ENCODE measurements around the gene MYL6. TPM values are rescaled to one million over a fixed set of nuclear protein-coding genes. Genes with fewer than 3 reads are reported as not detected.

Gene MYL6
- total RNA-seq, 1 experiment from 2014 or later, result 554 TPM

DNA sequence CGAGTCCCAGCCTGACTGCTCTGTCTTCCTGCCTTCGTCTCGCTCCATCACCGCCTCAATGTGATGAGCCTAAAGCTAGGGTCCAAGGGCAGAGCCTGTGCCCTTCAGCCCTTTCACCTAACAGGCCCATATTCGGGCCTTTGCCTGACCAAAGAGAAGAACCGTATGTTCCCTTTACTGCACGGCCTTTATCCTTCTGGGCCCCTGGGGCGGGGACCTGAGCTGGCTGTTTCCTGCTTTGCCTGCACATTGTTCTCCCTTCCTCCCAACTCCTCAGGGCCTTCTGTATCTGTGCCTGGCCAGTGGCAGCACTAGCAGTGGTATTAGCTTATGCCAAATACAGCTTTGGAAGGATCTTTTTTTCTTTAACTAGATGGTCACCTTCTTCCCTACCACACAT, 14.3 kb upstream of the MYL6 start:
- no peak overlapping the region for H3K4me2 ChIP-seq (ENCODE audit: low read length)
- CTCF ChIA-PET, result no interaction called here

DNA sequence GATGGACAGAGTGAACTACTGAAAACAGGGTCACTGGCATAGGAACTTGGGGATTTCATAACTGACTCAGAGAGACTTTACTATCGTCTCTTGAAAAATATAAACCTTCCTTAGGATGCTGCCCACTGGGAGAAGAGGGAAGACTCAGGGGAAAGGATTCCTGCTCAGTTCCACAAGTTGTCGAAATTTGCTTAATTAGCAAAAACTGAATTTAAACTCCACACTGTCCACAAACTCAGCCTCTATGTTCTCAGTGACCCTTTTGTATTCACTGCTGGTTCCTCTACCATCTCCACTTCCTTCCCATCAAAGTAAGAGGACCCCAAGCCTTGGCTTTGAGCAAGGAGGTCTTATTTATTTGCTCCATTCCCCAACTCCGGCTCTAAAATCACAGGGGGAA, 12.9 kb upstream of the MYL6 start:
- no TSS peak for BruUV-seq (replicated peaks)
- H3K4me3 ChIP-seq (replicated peaks in 1 of 2; ENCODE audit: low read depth in 1 of 2, low read length in 2 of 2), result no peak overlapping the region
- H3K9me2 ChIP-seq (ENCODE audit: insufficient read depth), result no peaks in the 10 kb centered on the region
- H3K27me3 ChIP-seq (ENCODE audit: insufficient read depth, low read length), result no peaks in the 10 kb centered on the region
- peaks cover 30 to 34% of the 10 kb centered on the region in 2 experiments for H3K36me3 ChIP-seq (ENCODE audit: control insufficient read depth in 1 of 2, insufficient read depth in 2 of 2, low read length in 2 of 2)
- H3K4me2 ChIP-seq (ENCODE audit: low read length), result no peak overlapping the region
- DNase-seq (ENCODE audit: low read depth, low spot score) (no peak), ATAC-seq (no peak)
- no peak overlapping the region for H3K27ac ChIP-seq (ENCODE audit: low read depth, low read length)
- ChIA-PET CTCF (no interaction called here), POLR2A (interaction anchor here (3.8 kb wide), 1 partner anchor 17 kb away, joined by 14 read pairs; the partner anchor contains the start of gene ESYT1), RAD21 (ENCODE audit: low non-redundant PET in 1 of 2, low total read pairs in 2 of 2, uncharacterized antibody in 2 of 2, unreplicated experiment in 2 of 2) (no interaction called here)
- peaks cover 0 to 5% of the 10 kb centered on the region in 2 experiments; a peak in 2 of 4 replicates for H3K4me1 ChIP-seq (ENCODE audit: control insufficient read depth in 1 of 2, insufficient read depth in 2 of 2, low read length in 2 of 2)
- no peaks in the 10 kb centered on the region for H3K9me3 ChIP-seq (ENCODE audit: control insufficient read depth in 1 of 2, insufficient read depth in 1 of 2, low read depth in 1 of 2, low read length in 2 of 2)
- no peak overlapping the region for H2AFZ ChIP-seq (ENCODE audit: low read depth, low read length, poor library complexity, severe bottlenecking)
- H3K79me2 ChIP-seq (ENCODE audit: insufficient read depth, low read length), result no peaks in the 10 kb centered on the region
- intact Hi-C loops (cut with micrococcal nuclease), result no loop called here
- H3K9ac ChIP-seq (ENCODE audit: low read length), result no peak overlapping the region
- no peak for TF ChIP-seq ZFX (IDR thresholded peaks at IDR 0.05)
- TF ChIP-seq EZH2 (IDR thresholded peaks at IDR 0.05), result no peak
- TF ChIP-seq, protein P1, sequence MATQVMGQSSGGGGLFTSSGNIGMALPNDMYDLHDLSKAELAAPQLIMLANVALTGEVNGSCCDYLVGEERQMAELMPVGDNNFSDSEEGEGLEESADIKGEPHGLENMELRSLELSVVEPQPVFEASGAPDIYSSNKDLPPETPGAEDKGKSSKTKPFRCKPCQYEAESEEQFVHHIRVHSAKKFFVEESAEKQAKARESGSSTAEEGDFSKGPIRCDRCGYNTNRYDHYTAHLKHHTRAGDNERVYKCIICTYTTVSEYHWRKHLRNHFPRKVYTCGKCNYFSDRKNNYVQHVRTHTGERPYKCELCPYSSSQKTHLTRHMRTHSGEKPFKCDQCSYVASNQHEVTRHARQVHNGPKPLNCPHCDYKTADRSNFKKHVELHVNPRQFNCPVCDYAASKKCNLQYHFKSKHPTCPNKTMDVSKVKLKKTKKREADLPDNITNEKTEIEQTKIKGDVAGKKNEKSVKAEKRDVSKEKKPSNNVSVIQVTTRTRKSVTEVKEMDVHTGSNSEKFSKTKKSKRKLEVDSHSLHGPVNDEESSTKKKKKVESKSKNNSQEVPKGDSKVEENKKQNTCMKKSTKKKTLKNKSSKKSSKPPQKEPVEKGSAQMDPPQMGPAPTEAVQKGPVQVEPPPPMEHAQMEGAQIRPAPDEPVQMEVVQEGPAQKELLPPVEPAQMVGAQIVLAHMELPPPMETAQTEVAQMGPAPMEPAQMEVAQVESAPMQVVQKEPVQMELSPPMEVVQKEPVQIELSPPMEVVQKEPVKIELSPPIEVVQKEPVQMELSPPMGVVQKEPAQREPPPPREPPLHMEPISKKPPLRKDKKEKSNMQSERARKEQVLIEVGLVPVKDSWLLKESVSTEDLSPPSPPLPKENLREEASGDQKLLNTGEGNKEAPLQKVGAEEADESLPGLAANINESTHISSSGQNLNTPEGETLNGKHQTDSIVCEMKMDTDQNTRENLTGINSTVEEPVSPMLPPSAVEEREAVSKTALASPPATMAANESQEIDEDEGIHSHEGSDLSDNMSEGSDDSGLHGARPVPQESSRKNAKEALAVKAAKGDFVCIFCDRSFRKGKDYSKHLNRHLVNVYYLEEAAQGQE (IDR thresholded peaks at IDR 0.05; ENCODE audit: low read depth), result no peak
- TF ChIP-seq EZH2phosphoT487 (IDR thresholded peaks at IDR 0.05; ENCODE audit: borderline replicate concordance), result no peak
- TF ChIP-seq, protein P2, sequence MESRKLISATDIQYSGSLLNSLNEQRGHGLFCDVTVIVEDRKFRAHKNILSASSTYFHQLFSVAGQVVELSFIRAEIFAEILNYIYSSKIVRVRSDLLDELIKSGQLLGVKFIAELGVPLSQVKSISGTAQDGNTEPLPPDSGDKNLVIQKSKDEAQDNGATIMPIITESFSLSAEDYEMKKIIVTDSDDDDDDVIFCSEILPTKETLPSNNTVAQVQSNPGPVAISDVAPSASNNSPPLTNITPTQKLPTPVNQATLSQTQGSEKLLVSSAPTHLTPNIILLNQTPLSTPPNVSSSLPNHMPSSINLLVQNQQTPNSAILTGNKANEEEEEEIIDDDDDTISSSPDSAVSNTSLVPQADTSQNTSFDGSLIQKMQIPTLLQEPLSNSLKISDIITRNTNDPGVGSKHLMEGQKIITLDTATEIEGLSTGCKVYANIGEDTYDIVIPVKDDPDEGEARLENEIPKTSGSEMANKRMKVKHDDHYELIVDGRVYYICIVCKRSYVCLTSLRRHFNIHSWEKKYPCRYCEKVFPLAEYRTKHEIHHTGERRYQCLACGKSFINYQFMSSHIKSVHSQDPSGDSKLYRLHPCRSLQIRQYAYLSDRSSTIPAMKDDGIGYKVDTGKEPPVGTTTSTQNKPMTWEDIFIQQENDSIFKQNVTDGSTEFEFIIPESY (IDR thresholded peaks at IDR 0.05; ENCODE audit: extremely low read depth, insufficient replicate concordance, low read length), result no peak
- no peak for TF ChIP-seq EGR1 (IDR thresholded peaks at IDR 0.05; ENCODE audit: low read depth)
- H4K20me1 ChIP-seq (ENCODE audit: insufficient read depth), result no peaks in the 10 kb centered on the region

More for the DNA sequence above, 14.3 kb upstream of the MYL6 start:
- intact Hi-C loops (cut with micrococcal nuclease), result no loop called here
- POLR2A ChIA-PET, result interaction anchor here (3.8 kb wide), 1 partner anchor 16 kb away, joined by 14 read pairs; the partner anchor contains the start of gene ESYT1
- H3K27me3 ChIP-seq (ENCODE audit: insufficient read depth, low read length), result no peaks in the 10 kb centered on the region
- no peaks in the 10 kb centered on the region for H3K9me2 ChIP-seq (ENCODE audit: insufficient read depth)
- H3K27ac ChIP-seq (ENCODE audit: low read depth, low read length), result no peak overlapping the region
- H3K4me3 ChIP-seq (replicated peaks in 1 of 2; ENCODE audit: low read depth in 1 of 2, low read length in 2 of 2), result no peak overlapping the region
- no peak for ATAC-seq
- no peak for DNase-seq (ENCODE audit: low read depth, low spot score)
- H2AFZ ChIP-seq (ENCODE audit: low read depth, low read length, poor library complexity, severe bottlenecking), result no peak overlapping the region
- TF ChIP-seq, protein P3, sequence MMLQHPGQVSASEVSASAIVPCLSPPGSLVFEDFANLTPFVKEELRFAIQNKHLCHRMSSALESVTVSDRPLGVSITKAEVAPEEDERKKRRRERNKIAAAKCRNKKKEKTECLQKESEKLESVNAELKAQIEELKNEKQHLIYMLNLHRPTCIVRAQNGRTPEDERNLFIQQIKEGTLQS (IDR thresholded peaks at IDR 0.05), result no peak
- no peak for TF ChIP-seq POLR2AphosphoS5 (IDR thresholded peaks at IDR 0.05; ENCODE audit: low read depth, low read length)
- TF ChIP-seq YY1 (IDR thresholded peaks at IDR 0.05; ENCODE audit: extremely low read depth, insufficient replicate concordance, low read depth, low read length), result no peak
- no peak for TF ChIP-seq EZH2 (IDR thresholded peaks at IDR 0.05)
- TF ChIP-seq CEBPB (IDR thresholded peaks at IDR 0.05; ENCODE audit: low read depth), result no peak
- TF ChIP-seq, protein P2 (IDR thresholded peaks at IDR 0.05; ENCODE audit: extremely low read depth, insufficient replicate concordance, low read length), result no peak
- no peak for TF ChIP-seq SIN3A (IDR thresholded peaks at IDR 0.05; ENCODE audit: low read depth)
- TF ChIP-seq RAD21 (IDR thresholded peaks at IDR 0.05; ENCODE audit: low read depth), result no peak
- peaks cover 30 to 42% of the 10 kb centered on the region in 2 experiments for H3K36me3 ChIP-seq (ENCODE audit: control insufficient read depth in 1 of 2, insufficient read depth in 2 of 2, low read length in 2 of 2)
- no peaks in the 10 kb centered on the region for H4K20me1 ChIP-seq (ENCODE audit: insufficient read depth)
- BruUV-seq (replicated peaks), result no TSS peak
- H3K9me3 ChIP-seq (ENCODE audit: control insufficient read depth in 1 of 2, insufficient read depth in 1 of 2, low read depth in 1 of 2, low read length in 2 of 2), result no peaks in the 10 kb centered on the region
- RAD21 ChIA-PET (ENCODE audit: low non-redundant PET in 1 of 2, low total read pairs in 2 of 2, uncharacterized antibody in 2 of 2, unreplicated experiment in 2 of 2), result no interaction called here
- no peak overlapping the region for H3K9ac ChIP-seq (ENCODE audit: low read length)
- H3K4me1 ChIP-seq (ENCODE audit: control insufficient read depth in 1 of 2, insufficient read depth in 2 of 2, low read length in 2 of 2), result peaks cover 0 to 5% of the 10 kb centered on the region in 2 experiments; a peak in 2 of 4 replicates
- no peaks in the 10 kb centered on the region for H3K79me2 ChIP-seq (ENCODE audit: insufficient read depth, low read length)

Data from HCT116 (cell line).